ENCODE data around the gene CBL.
A peak's percentile ranks its signal among the peaks of the same experiment; 100 is the strongest.
"Not testable (repeated sequence)": the region's sequence is repeated elsewhere in the genome, so short reads cannot be mapped to it uniquely, and the experiment has no call there.

The CBL gene

DNA sequence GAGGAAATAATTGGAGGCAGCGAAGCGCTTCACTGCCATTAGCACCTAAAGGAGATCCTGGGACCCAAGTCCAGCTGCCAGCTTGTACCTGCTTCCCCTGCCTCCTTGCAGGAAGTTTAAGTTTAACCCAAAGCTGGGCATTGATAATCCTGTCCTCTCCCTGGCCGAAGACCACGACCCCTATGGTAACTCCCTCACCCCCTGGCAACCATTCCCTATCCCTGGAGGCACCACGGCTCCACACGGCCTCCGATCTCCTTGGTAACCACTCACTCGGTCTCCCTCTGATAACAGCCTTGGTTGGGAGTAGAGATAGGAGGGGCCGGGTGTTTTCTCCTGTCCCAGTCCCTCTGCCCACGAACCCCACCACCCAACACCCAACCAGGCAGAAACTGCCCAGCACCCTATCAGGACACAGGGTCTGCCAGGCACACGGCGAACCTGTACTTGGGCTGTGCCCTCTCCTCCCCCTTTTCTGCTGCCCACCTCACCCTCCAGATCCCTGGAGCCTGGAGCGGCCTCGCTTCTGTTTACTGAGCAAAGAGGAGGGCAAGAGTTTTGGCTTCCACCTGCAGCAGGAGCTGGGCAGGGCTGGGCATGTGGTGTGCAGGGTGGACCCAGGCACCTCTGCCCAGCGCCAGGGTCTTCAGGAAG, 20.0 kb upstream of the CBL start:
- no peak for FAIRE-seq

DNA sequence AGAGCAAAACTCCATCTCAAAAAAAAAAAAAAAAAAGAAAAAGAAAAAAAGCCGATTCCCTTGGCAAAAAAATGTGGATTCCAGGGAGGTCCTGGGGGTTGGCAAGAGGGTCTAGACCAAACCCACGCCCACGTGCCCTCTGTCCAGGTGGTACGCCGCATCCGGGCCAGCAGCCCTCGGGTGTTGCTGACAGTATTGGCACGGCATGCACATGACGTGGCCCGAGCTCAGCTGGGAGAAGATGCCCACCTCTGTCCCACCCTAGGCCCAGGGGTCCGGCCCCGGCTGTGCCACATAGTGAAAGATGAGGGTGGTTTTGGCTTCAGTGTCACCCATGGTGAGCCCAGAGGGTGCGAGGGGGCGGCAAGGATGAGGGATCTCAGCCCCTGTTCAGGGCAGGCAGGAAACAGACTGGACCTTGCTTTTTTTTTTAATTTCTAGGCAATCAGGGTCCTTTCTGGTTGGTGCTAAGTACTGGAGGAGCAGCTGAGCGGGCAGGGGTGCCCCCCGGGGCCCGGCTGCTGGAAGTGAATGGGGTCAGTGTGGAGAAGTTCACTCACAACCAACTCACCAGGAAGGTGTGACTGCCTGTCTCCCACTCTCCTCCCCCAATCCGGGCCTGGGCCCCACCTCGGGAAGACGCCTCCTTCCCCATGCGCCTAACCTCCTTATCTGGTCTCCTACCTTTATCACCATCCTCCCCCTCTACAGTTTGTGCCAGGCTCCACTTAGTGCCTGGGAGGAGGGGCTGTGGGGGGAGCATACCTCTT, 18.8 kb upstream of the CBL start:
- FAIRE-seq = no peak

DNA sequence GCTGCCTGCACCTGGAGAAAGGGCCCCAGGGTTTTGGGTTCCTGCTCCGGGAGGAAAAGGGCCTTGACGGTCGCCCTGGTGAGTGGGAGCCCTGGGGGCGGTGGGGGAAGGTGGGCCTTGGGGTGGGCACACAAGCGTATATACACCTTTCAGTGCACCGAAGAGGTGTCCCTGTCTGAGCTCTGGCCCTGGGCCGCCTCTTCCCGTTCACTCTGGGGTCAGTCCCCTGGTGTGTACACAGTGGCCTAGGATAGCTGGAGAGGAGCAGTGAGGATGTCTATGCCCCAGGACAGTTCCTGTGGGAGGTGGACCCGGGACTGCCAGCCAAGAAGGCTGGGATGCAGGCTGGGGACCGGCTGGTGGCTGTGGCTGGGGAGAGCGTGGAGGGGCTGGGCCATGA, 18.1 kb upstream of the CBL start:
- no peak for FAIRE-seq

GRCh38 chr11:119188887-119189286, 17.3 kb upstream of the CBL start:
- FAIRE-seq = no peak

- no peak for FAIRE-seq
Measured at GRCh38 chr11:119189393-119189792, 16.7 kb upstream of the CBL start.

- no peak for FAIRE-seq
Measured at GRCh38 chr11:119190531-119190930, 15.6 kb upstream of the CBL start.

GRCh38 chr11:119191265-119191664, 14.9 kb upstream of the CBL start:
- FAIRE-seq = not testable (repeated sequence)

GRCh38 chr11:119192111-119192510, 14.0 kb upstream of the CBL start:
- no peak for FAIRE-seq

DNA sequence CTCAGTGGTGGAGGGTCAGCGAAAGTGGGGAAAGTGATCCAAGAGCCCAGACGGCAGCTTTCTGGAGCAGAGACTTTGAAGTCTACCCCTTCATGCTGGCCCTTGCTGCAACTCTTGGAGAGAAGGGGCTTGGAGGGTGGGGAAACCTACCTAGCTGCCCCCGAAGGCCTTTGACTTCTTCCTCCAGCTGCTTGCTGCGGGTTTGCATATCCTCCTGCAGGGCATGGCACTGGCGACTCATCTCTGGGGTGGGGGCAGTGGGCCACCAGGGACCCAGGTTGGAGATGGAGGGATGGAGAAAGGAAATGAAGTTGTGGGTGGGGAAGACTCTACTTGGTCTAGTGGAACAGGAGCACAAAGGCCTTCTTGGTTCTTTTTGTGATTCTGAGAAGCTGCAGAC, 13.1 kb upstream of the CBL start:
- FAIRE-seq = no peak

DNA sequence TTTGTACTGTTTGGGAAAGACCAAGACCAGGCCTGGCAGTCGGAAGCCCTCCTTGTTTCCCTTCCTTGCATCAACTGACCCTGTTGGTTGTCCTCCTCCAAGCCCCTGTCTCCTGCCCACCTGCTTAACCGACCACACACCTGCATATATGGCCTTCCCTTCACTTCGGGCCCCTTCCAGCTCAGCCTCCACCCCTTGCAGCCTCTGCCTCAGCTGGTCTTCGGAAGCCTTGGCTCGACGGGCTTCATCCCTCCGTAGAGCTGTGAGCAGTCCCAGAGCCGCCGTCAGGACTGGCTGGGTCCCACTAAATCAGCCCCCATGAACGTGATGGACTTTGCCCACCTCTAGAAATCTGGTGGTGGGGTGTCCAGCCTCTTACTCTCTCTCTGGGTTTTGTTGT, 12.5 kb upstream of the CBL start:
- FAIRE-seq = no peak

DNA sequence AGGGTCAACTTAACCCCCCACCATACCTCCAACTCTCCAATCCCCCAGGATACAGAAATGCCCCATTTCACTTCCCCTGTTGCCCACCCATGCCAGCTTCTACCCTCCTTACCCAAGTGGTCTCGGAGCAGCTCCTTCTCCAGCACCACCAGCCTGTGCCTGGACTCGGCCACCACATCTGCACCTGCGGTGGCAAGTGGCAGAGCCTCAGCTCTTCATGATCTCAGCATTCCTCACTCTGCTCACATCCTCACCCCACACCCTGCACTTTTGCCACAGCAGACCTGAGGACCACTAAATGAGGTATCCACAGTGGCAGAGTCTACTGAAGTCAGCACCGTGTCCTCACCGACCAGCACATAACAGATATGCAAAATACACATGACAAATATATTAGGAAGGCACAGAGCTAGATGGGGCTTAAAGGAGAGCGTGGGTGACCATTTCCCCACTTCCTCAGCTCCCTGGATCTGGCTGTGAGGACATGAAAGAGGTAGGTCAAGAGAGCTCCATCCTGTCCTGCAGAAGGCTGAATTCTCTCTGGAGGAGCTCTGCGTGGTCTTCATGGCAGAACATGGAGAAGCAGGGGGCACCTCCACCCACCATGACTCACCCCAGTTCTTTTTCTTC, 11.2 kb upstream of the CBL start:
- no peak for FAIRE-seq

DNA sequence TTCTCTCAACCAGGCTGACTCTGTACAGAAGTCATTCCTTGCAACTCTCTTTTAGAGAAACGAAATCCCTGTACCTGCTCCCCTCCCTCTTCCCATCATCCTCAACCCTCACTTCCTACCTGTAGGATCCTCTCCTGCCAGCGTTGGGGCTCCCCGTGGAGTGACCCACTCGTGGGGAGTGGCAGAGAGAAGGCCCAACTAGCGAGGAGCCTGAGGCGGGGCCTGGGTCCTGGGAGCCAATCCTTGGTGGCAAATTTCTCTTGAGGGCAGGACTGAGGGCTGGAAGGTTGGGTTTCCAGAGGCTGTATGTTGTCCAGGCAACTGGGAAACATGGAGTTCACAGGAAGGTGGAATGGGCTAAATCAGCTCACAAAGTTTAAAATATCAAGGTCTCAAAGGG, 10.5 kb upstream of the CBL start:
- no peak for FAIRE-seq

DNA sequence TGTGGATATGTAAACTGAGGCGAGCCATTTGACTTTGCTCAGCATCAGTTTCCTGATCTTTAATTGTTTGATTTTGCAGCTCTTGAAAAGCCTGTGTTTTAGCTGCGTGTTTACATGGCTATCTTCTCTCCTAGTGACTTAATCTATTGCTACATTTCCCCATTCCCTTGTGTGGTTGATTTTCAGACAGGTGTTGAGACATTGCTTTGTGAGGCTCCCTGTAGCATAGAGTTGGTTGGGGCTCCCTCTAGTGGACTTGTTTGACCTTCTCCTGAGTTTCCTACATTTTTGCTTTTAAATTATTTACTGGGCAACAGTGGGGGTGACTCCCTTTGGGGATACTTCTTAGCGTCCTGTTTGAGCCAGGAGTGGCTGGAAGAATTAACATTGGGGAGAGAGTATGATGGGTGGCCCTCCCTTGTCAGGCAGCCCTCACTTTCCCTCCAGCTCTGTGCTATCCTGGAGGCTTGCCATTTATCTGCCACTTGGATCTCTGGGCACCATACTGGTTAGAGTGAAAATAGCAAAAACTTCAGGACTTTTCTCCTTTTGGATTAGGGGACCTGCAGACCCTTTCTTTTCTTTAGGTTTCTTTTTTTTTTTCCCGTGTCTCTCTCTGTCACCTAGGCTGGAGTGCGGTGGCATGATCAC, 9.2 kb upstream of the CBL start:
- peak; percentile 94 for FAIRE-seq

- FAIRE-seq = no peak
Measured at GRCh38 chr11:119198925-119199324, 7.2 kb upstream of the CBL start.

GRCh38 chr11:119201236-119201635, 4.9 kb upstream of the CBL start:
- not testable (repeated sequence) for FAIRE-seq

- FAIRE-seq = no peak
Measured at GRCh38 chr11:119202554-119202953, 3.6 kb upstream of the CBL start.

- no peak for FAIRE-seq
Measured at GRCh38 chr11:119204066-119204465, 2.1 kb upstream of the CBL start.

DNA sequence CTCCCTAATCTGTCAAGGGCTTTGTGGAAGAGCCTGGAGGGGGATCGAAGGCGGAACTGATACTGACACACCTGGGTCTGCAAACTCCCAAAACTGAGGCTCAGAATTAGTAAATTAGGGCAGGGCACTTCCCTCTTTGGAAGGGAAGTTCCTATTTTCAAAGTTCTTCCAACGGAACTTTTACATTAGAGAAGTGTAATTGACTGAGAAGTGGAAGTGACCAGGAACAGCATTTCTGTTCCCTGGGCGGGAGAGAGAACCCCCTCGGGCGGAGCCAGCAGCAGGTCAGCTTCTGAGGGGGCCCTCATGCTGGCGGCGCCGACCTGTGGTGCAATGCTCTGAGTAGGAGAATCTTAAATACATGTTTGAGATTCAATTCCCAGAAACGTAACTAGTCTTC, 1.1 kb upstream of the CBL start:
- FAIRE-seq = no peak

GRCh38 chr11:119206511-119207414, 624 bp downstream of the CBL start:
- FAIRE-seq = no peak

DNA sequence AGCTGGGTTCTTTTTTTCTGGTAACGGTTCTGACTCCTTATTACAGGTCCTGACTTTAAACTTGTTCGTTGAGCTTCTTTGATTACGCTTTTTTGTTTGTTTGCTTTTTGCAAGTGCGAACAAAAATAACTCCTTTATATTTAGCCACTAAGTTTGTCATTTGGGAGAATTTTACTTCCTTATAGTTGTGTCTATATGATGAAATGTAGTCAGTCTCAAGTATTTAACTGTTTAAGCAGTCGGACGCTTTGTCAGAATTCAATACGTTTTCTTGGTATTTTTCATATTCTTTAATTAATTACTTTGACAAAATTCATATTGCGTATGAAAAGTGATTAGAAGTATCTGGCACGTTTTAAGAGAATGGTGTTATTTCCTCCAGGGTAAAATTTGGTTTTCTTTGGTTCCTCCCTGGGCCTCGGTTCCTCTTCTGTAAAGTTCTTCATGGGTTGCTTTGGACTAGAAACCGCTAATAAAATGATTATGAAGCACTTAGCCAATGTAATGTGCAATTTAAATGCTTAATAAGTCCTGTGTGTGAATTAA, 1.3 kb downstream of the CBL start:
- no peak for FAIRE-seq

DNA sequence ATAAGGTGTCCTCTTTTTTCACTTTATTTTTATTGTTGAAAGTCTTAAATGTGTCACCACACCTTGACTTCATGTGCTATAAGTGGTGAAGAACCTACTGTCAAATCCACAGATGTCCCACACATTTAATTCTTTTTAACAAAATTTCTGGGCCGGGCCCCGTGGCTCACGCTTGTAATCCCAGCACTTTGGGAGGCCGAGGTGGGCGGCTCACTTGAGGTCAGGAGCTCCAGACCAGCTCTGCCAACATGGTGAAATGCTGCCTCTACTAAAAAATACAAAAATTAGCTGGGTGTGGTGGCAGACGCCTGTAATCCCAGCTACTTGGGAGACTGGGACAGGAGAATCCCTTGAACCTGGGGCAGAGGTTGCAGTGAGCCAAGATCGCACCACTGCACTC, 3.0 kb downstream of the CBL start:
- FAIRE-seq = no peak

GRCh38 chr11:119210050-119210449, 3.9 kb downstream of the CBL start:
- no peak for FAIRE-seq

Measured in G401.6 (cell line).